ENCODE measurements around the gene DUT.

GRCh38 chr15:48292458-48292857 is 38.8 kb upstream of the DUT start:
- TF ChIP-seq POLR2A (IDR thresholded peaks at IDR 0.05) = no peak
- TF ChIP-seq CTCF (IDR thresholded peaks at IDR 0.05) = no peak
